Stimulated activated CD4-positive, alpha-beta T cell treated with anti-CD3 and anti-CD28 coated beads, Interleukin-2, amount 100 ng/mL, for 4 hours (primary cell): ENCODE results near the gene PXT1.

Experiments
- DNase-seq: peaks from one replicate; pipeline ENCODE4 v3.0.0-alpha.2; 2020; ENCODE audit warnings: low read depth

The PXT1 gene

GRCh38 chr6:36387440-36388303 lies 55.0 kb downstream of the PXT1 start, which contains the start of gene ETV7:
Gene ETV7, minus strand, starts transcription at chr6:36387669. Its CDS starts 128 bp downstream, at chr6:36387541.
- peak; percentile 74 for DNase-seq

DNA sequence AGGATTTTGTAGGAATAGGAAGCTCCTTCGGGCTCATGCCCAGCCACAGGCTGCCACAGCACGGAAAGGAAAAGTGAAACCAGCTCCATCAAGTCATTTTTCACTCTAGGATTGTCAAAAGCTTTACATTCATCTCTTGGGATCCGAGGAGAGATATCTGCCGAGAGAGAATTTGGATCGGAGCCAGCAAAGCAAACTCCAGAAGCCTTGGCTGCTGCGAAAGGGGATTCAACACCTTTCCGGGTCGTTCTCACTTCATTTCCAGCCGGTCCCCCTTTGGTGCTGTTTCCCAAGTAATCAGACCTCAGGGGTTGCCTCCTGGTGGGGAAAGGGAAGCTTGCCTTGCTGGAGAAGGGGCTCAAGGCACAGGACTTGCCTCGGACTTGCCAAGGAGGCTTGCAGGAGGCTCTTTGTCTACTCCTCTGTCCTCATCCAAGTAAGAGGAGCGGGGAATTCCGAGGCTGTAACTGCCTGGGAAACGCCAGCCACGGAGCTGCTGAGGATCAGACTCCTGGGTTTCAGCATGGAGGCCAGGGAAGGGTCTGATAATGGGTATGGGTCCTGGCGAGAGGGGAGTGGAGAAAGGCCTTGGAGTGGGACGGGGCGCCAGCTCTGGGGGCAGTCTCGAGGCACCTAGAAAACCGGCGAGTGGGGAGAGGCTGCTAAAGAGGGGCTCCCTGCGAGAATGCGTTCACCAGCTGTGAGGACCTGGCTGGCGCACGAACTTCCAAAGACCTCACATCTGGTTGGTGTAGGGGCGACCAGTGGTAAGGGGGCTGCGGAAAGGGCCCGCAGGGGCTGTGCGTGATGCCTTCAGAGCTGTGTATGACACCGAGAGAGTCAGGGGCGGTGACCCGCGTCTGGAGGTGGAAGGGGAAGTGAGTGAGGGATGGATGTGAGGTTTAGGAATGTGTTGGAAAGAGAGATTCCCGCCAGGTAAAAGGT lies 55.9 kb downstream of the PXT1 start:
- DNase-seq: peak; percentile 8

GRCh38 chr6:36384095-36384494 lies 58.6 kb downstream of the PXT1 start:
- no peak for DNase-seq

GRCh38 chr6:36383606-36384005 lies 59.0 kb downstream of the PXT1 start:
- DNase-seq: no peak

- DNase-seq: no peak
Measured at GRCh38 chr6:36382976-36383375, 59.7 kb downstream of the PXT1 start.

DNA sequence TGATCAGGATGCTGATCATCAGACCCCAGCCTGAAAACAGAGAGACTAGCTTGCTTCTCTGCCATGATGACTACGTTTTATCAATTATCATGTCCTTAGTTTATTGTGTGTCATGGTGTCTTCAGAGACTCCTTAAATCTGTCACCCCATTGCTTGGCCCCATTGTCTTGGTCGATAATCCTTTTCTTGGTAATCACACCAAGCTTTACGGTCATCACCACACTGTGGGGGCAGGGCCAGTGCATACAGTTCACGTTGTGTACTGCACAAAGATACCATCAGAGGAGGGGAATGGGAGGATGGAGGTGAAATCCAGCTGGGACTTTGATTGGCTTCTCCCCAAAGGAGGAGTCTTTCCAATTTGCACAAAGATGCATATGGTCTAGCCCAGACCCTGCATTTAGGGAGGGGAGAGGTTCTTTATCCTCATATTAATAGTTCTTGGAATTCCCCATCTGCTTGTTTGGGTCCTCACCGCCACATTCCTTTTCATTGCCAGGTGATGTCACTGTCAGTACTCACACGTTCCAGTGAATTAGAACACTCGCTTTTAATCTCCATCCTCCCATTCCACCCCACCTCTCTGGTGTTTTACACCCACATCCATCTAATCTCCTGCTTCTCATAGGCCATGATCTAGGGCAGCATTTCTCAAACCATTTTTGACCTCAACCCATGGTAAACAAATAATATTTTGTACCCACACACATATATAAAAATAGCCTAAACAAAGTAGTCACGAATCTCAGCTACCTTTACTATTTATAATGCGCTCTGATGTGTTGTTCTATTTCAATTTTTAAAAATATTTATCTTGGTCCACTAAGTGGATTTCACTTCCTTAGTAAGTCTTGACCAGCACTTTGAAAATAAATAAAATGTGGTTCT lies 60.9 kb downstream of the PXT1 start:
- no peak for DNase-seq

DNA sequence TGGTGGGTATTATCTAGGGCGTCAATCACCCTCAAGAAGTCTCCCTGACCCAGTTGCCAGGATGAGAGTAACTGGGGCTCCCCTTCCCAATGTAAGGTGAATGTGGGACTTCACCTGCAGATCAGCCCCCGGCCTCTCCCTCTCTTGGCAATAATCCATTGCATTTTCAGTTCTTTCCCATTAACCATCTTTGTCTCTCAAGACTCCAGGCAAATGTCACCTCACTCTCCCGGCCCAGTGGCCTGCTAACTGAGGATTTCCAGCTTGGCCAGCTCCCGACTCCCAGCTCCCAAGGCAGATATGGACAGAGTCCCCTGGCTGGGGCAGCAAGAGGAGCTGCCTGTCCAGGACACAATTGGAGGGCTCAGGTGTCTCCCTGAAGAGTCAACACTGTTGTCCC lies 62.5 kb downstream of the PXT1 start:
- no peak for DNase-seq

DNA sequence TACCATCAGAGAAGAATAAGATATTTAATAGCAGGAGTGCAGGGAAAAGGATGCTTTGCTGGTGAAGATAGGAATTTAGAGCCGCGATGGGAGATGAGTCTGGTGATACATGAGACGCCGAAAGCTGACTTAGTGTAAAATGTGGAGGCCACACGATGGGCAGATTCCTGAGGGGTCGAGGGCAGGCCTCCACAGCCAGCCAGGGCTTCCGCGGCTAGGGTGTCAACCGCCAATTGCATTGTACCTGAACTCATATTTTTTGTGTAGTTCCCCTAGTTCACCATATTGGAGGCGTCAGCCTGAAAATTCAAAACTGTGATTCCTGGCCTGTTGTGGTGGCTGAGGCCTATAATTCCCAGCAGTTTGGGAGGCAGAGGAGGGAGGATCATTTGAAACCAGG lies 63.7 kb downstream of the PXT1 start:
- DNase-seq: no peak

DNA sequence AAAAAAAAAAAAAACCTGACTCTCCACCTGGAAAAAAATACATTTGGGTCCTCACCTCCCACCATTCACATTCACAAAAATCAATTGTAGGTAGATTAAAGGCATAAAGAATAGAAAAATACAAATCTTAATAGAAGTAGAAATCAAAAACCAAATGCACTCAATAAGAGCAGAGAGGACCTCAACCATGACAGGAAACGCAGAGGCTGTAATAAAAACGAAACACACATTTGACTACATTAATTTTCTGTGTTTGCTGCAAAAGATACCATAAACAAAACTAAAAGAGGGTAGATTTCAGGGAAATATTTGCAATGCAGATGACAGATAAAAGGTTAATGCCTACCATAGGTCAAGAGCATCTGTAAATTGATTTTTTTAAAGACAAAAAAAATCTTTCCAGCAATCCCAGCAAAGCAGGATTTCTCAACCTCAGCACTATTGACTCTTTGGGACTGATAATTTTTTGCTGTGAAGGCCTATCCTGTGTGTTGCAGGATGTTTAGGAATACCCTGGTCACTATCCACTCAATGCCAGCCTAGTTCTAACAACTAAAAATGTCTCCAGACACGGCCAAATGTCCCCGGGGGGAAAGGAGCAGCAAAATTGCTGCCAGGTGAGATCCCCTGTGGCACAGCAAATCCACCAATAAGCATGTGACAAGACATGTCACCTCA lies 64.3 kb downstream of the PXT1 start:
- no peak for DNase-seq

DNA sequence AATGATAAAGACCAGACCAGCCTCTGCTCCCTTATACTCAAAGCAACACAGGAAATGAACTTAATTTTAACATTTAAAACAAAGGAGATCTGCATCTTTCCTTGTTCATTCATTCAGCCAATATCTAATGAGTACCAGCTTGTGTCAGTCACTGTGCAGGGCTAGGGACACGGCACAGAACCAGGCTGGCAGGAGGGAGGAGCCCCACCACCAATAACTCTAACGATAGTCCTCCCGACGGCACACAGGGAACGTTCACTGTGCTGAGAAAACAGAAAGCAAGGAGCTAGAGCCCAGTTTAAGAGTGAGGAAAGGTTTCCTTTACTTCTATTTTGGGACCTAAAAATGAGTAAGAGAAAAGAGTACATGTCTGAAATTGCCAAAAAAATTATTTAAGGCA lies 65.1 kb downstream of the PXT1 start:
- no peak for DNase-seq

DNA sequence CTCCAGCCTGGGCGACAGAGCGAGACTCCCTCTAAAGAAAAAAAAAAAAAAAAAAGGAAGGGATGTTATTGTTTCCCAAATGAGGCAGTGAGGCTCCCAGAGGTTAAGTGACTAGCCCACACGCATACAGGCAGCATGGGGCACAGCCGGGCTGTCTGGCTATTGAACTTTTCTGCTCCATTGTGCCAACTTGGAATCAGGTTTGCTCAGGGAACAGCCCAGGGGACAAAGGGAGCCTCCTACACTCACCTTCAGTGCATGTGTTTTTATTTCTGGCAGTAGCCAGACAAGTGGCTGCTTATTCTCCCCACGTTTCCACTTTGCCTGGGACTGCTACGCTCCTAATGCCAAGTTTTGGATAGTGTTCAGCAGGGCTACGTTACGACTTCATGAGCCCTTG lies 65.9 kb downstream of the PXT1 start:
- DNase-seq: no peak

GRCh38 chr6:36376183-36376582 lies 66.5 kb downstream of the PXT1 start:
- no peak for DNase-seq

DNA sequence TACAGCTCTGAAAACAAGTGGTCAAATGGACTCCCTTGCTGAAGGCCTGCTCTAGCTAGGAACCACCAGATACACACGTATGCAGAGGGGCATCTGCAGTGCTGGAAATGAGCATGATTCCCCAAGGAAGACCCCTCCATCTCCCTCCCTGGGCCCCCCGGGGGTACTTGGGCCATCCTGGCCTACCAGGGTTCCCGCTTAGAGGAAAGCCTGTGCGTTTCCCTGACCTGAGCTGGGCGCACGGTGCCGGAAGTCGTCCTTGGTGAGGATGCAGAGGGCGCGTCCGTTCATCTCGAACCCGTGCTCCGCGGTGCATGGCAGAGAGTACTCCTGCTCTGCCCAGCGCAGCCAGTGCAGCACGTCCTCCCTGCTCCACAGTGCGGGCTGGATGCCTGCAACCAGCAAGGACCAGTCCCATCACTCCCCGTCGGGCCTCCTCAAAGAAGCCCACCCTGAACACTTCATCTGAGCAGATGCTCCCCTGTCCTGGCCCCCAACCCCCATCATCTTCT lies 67.0 kb downstream of the PXT1 start:
- DNase-seq: no peak

GRCh38 chr6:36374972-36375371 lies 67.7 kb downstream of the PXT1 start:
- no peak for DNase-seq

DNA sequence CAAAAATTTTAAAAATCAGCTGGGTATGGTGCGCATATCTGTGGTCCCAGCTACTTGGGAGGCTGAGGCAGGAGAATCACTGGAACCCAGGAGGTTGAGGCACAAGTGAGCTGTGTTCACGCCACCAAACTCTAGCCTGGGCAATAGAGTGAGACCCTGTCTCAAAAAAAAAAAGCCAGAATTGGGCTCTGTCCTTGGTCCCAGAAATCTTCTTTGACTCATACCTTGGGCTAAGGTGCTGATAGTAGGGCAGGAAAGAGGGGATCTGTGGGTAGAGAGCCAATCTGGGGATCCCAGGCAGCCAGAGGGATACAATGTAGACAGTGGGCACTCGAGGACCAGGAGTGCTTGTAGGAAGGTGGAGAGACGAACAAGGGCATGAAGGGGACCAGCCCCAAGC lies 68.5 kb downstream of the PXT1 start:
- DNase-seq: no peak

GRCh38 chr6:36373368-36374019 lies 69.2 kb downstream of the PXT1 start:
- DNase-seq: no peak

- DNase-seq: no peak
Measured at GRCh38 chr6:36372088-36372487, 70.6 kb downstream of the PXT1 start.

DNA sequence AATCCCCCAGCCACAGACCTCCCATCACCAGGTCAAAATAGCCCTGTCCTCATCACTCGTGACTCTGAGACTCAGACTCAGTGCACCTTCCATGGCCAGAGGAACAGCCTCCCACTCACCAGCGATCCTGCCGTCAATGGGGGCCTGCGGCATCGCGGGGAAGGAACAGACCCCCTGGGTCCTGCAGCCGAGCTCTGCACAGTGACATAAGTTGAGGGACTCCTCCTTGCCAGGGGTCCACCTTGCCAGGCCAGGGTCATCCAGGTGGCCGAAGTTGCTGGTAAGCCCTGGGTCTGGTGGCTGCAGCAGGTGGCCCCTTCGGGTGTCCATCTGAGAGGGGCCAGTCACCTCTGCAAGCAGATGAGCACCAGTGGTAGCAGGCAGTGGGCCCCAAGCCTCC lies 71.4 kb downstream of the PXT1 start:
- DNase-seq: no peak

DNA sequence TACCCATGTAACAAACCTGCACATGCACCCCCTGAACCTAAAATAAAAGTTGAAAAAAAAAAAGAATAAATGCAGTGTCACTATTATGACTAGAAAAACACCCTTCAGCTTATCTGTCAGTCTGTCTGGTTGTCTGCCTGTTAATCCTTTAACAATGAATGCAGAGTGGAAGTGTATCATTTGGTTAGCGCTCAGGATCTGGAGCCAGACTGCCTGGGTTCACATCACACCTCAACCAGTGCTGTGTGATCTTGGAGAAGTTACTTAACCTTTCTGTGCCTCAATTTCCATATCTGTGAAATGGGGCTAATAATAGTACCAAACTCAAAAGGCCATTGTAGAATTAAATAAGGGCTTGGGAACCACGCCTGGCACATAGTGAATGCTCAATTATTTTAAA lies 72.0 kb downstream of the PXT1 start:
- no peak for DNase-seq
